GM23338 (cell line): ENCODE results near the gene IQCM.

Experiments
- EZH2 ChIP-seq: fragments of 200-600 bp; sonication (generic); IDR thresholded peaks from one replicate; pipeline ENCODE4 v1.8.0; 2017; ENCODE audit warnings: antibody characterized with exemption, mild to moderate bottlenecking, low read depth; ENCODE audit not compliant: unreplicated experiment
- POLR2AphosphoS5 ChIP-seq: IDR thresholded peaks from 2 replicates; pipeline ENCODE4 v1.6.1; 2016; ENCODE audit warnings: antibody characterized with exemption, low read depth
- STAT1 ChIP-seq: IDR thresholded peaks from one replicate; pipeline ENCODE4 v1.6.1; 2016; ENCODE audit warnings: antibody characterized with exemption; ENCODE audit not compliant: unreplicated experiment
- TF ChIP-seq, protein P1 (sequence below), 2 experiments: fragments of 200-600 bp in 1 of 2; sonication (generic) in 1 of 2; conservative IDR thresholded peaks; 2 replicates each; pipeline versions ENCODE4 v1.5.1 to v1.6.1; 2016 to 2017; ENCODE audit warnings: antibody characterized with exemption in 2 of 2, low read depth in 2 of 2, mild to moderate bottlenecking in 2 of 2, moderate library complexity in 1 of 2

DNA sequence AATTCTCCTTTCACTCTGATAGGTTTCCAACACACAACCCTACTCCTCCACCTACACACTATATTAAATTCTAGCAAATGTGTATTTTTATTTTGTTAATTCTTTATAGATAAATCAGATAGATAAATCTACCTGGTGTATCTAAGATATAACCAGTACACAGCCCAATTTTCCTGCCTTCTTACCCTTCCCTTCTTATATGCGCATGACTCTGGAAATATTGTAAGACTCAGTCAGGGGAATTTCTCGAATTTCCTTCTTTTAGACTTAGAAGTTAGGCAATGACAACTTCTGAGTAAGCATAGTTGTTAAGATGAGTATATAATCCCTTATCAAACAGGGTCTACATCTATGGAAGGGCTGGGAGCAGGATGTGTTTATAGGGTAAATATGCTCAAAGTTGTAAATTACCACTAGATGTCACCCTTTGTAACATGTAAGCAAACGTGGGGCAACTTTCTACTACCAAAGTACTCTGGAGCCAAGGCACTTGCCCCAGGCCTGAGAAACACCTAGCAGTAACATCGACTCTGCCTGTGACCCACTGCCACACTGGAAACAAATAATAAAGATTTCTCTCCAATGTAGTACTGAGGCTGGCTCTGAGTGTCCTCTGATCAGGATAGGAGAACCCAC is 444.7 kb downstream of the IQCM start:
- TF ChIP-seq, protein P1, sequence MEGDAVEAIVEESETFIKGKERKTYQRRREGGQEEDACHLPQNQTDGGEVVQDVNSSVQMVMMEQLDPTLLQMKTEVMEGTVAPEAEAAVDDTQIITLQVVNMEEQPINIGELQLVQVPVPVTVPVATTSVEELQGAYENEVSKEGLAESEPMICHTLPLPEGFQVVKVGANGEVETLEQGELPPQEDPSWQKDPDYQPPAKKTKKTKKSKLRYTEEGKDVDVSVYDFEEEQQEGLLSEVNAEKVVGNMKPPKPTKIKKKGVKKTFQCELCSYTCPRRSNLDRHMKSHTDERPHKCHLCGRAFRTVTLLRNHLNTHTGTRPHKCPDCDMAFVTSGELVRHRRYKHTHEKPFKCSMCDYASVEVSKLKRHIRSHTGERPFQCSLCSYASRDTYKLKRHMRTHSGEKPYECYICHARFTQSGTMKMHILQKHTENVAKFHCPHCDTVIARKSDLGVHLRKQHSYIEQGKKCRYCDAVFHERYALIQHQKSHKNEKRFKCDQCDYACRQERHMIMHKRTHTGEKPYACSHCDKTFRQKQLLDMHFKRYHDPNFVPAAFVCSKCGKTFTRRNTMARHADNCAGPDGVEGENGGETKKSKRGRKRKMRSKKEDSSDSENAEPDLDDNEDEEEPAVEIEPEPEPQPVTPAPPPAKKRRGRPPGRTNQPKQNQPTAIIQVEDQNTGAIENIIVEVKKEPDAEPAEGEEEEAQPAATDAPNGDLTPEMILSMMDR (conservative IDR thresholded peaks at IDR 0.05; ENCODE audit: low read depth in 2 of 2): peak; percentile 60 to 70
- TF ChIP-seq POLR2AphosphoS5 (no peak), EZH2 (no peak), STAT1 (no peak)
